Aorta (tissue), 5 donors: ENCODE results near the gene TNIK. TPM values are rescaled to one million over a fixed set of nuclear protein-coding genes. Genes with fewer than 3 reads are reported as not detected.

ENCODE experiments used
- ATAC-seq: fragments of 200-7000 bp; cut with Tn5 transposase; one replicate; pipeline ENCODE4 v1.9.1; 2022; ENCODE audit warnings: moderate library complexity; ENCODE audit not compliant: low FRiP score
- DNase-seq, 2 donors: peaks; one replicate each; pipeline ENCODE4 v3.0.0-alpha.2; 2020
- H3K27ac ChIP-seq, 2 donors: one replicate each; pipeline ENCODE4 v1.5.1; 2013; ENCODE audit warnings: low read length in 2 of 2, mild to moderate bottlenecking in 2 of 2, moderate library complexity in 2 of 2, control low read depth in 1 of 2, inconsistent platforms in 1 of 2, low read depth in 1 of 2
- H3K27me3 ChIP-seq, 2 donors: one replicate each; pipeline ENCODE4 v1.6.1; 2013; ENCODE audit warnings: control low read depth in 1 of 2, low read length in 1 of 2, mild to moderate bottlenecking in 1 of 2, moderate library complexity in 1 of 2; ENCODE audit not compliant: insufficient read depth in 2 of 2, control insufficient read depth in 1 of 2
- H3K36me3 ChIP-seq, 2 donors: one replicate each; pipeline ENCODE4 v1.6.1; 2013; ENCODE audit warnings: control low read depth in 1 of 2, low read length in 1 of 2, mild to moderate bottlenecking in 1 of 2; ENCODE audit not compliant: insufficient read depth in 2 of 2, control insufficient read depth in 1 of 2
- H3K4me1 ChIP-seq, 2 donors: one replicate each; pipeline ENCODE4 v1.6.1; 2013; ENCODE audit warnings: low read length in 2 of 2, control low read depth in 1 of 2, mild to moderate bottlenecking in 1 of 2, moderate library complexity in 1 of 2; ENCODE audit not compliant: insufficient read depth in 2 of 2, control insufficient read depth in 1 of 2
- H3K4me3 ChIP-seq, 2 donors: one replicate each; pipeline ENCODE4 v1.5.1; 2013; ENCODE audit warnings: low read length in 2 of 2, control low read depth in 1 of 2, mild to moderate bottlenecking in 1 of 2
- H3K9me3 ChIP-seq: one replicate; pipeline ENCODE4 v1.6.1; 2013; ENCODE audit warnings: mild to moderate bottlenecking, low read length; ENCODE audit not compliant: control insufficient read depth
- WGBS, 2 donors: extraction: QIAGEN DNeasy Blood & Tissue Kit; methylation state at CpG; one replicate each; pipeline ENCODE4 v1.1.7; 2013; 5-methylcytosine and 5-hydroxymethylcytosine counted together
- intact Hi-C, 2 donors: fragments of 100-400 bp; cut with DNase I; formaldehyde crosslinking; loops; one replicate each; pipeline versions ENCODE4 v1.14.2 to v1.15.0; 2022
- polyA plus RNA-seq, 2 donors: library from polyadenylated mRNA; stranded (reverse); fragments of 200-250 nt; gene quantifications; one replicate each; pipeline ENCODE4 v1.2.3, GENCODE V29; 2013
- total RNA-seq, 2 donors: library from RNA; stranded (reverse); fragmentation: NEBNext Ultra II Directional; extraction: Animal tissue kit (Norgen Biotek cat#: 25700); gene quantifications; one replicate each; pipeline ENCODE4 v1.2.1, GENCODE V29; 2021
- donor health status: healthy with polysubstance abuse.
- donor health status: Bipolar disorder and iron deficiency.
- donor health status: DM: no; HTN: no; CAD: no.
- donor health status: DM: no; HTN: no; CAD: no.
- donor health status: DM: yes; HTN: yes; CAD: no.

Gene TNIK
- total and polyA plus RNA-seq, 4 donors: 4.7 to 14.6 (median 8.8) TPM

GRCh38 chr3:171240504-171240835 is 219.7 kb downstream of the TNIK start:
- no peak overlapping the region for H3K27ac ChIP-seq
- no peak for DNase-seq
- H3K4me1 ChIP-seq: no peaks in the 10 kb centered on the region
- H3K27me3 ChIP-seq: no peaks in the 10 kb centered on the region
- ATAC-seq: no peak
- H3K36me3 ChIP-seq: no peaks in the 10 kb centered on the region
- WGBS, 2 donors: 83 to 91% methylated on average over 3 of the region's 3 CpGs
- intact Hi-C loops: no loop called here
- H3K4me3 ChIP-seq: no peak overlapping the region
- no peaks in the 10 kb centered on the region for H3K9me3 ChIP-seq

- Histone ChIP-seq H3K27me3 (no peaks in the 10 kb centered on the region), H3K9me3 (no peaks in the 10 kb centered on the region), H3K27ac (no peak overlapping the region), H3K4me1 (no peaks in the 10 kb centered on the region), H3K4me3 (no peak overlapping the region), H3K36me3 (no peaks in the 10 kb centered on the region)
- WGBS, 2 donors: 93 to 96% methylated on average over 9 of the region's 9 CpGs
- ATAC-seq (no peak), DNase-seq (no peak)
- intact Hi-C loops: no loop called here
Observed at GRCh38 chr3:171239757-171240503, 220.3 kb downstream of the TNIK start.

GRCh38 chr3:171237009-171237385 is 223.2 kb downstream of the TNIK start:
- no peak overlapping the region for H3K4me3 ChIP-seq
- no peak overlapping the region for H3K27ac ChIP-seq
- ATAC-seq (no peak), DNase-seq (no peak)
- no peaks in the 10 kb centered on the region for H3K27me3 ChIP-seq
- H3K4me1 ChIP-seq: no peaks in the 10 kb centered on the region
- H3K36me3 ChIP-seq: no peaks in the 10 kb centered on the region
- intact Hi-C loops: no loop called here
- 95% methylated on average over 2 of the region's 2 CpGs for WGBS, 2 donors
- no peaks in the 10 kb centered on the region for H3K9me3 ChIP-seq

- Histone ChIP-seq H3K4me1 (no peaks in the 10 kb centered on the region), H3K4me3 (no peak overlapping the region), H3K27ac (no peak overlapping the region), H3K27me3 (no peaks in the 10 kb centered on the region), H3K36me3 (no peaks in the 10 kb centered on the region), H3K9me3 (no peaks in the 10 kb centered on the region)
- ATAC-seq (no peak), DNase-seq (no peak)
- intact Hi-C loops: no loop called here
- 89 to 95% methylated on average over 8 of the region's 8 CpGs for WGBS, 2 donors
Observed at GRCh38 chr3:171236265-171237008, 223.8 kb downstream of the TNIK start.

DNA sequence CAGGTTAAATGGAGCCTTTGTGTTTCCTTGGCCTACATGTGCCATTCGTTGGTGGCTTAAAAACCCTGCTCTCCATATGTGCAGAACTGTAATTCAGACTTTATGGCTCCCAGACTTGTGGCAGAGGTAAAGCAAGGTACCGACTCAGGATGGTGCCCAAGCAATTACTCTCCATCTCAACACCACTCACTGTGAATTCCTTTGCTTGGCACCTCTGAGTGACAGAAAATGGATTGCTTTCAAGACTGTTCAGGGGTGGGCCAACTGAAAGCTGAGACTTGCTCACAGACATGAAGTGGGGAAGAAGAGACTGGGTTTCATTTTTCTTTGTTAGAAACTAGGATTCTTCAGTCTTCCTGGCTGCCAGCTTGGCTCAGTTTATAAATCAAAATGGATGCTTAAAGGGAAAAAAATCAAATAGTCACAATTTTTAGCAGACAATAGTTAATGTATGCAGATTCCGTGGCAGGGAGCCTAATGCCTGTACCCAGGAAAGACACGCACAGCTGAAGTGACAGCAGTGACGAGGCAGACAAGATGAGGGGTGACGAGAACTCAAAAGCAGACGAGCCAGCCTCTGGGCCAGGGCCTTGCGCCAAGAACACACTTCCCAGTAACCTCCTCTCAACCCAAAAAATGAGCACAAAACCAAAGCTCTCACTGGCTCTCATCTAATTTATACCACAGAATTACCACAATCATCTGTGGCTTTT is 225.8 kb downstream of the TNIK start:
- ATAC-seq (no peak), DNase-seq (no peak)
- Histone ChIP-seq H3K9me3 (no peaks in the 10 kb centered on the region), H3K27ac (no peak overlapping the region), H3K4me1 (no peaks in the 10 kb centered on the region), H3K36me3 (no peaks in the 10 kb centered on the region), H3K27me3 (no peaks in the 10 kb centered on the region), H3K4me3 (no peak overlapping the region)
- WGBS, 2 donors: 88 to 89% methylated on average over 8 of the region's 8 CpGs
- intact Hi-C loops: no loop called here

GRCh38 chr3:171231361-171231760 is 228.8 kb downstream of the TNIK start:
- H3K36me3 ChIP-seq: no peaks in the 10 kb centered on the region
- H3K4me1 ChIP-seq: no peaks in the 10 kb centered on the region
- no peak overlapping the region for H3K4me3 ChIP-seq
- ATAC-seq (no peak), DNase-seq (no peak)
- H3K27me3 ChIP-seq: no peaks in the 10 kb centered on the region
- WGBS, 2 donors: 91 to 95% methylated on average over 4 of the region's 4 CpGs
- no peak overlapping the region for H3K27ac ChIP-seq
- intact Hi-C loops: no loop called here
- no peaks in the 10 kb centered on the region for H3K9me3 ChIP-seq

DNA sequence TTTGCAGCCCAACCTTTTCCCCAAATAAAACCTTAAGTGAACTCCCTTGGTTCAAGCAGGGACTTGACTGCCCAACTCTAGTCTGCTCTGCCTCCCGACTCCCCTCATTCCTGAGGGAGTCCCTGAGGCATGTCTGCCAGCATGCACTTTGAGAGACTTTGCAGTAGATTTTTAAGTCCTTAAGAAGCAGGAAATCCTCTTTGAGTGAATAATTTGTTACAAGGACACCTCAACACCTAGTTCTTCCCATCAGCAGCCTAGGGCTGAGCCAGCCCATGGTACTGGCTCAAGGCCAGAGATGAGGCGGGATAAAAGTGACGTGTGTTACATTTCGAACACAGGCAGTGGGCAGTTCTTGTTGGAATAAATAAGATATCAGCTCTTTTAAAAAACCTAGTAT is 229.3 kb downstream of the TNIK start:
- ATAC-seq (no peak), DNase-seq (no peak)
- Histone ChIP-seq H3K36me3 (no peaks in the 10 kb centered on the region), H3K4me3 (no peak overlapping the region), H3K4me1 (no peaks in the 10 kb centered on the region), H3K27me3 (no peaks in the 10 kb centered on the region), H3K9me3 (no peaks in the 10 kb centered on the region), H3K27ac (no peak overlapping the region)
- 67 to 73% methylated on average over 4 of the region's 4 CpGs for WGBS, 2 donors
- intact Hi-C loops: no loop called here

- no peak for ATAC-seq
- DNase-seq: no peak
- intact Hi-C loops: no loop called here
- Histone ChIP-seq H3K27me3 (no peaks in the 10 kb centered on the region), H3K9me3 (no peaks in the 10 kb centered on the region), H3K36me3 (no peaks in the 10 kb centered on the region), H3K27ac (no peak overlapping the region), H3K4me1 (no peaks in the 10 kb centered on the region), H3K4me3 (no peak overlapping the region)
- WGBS, 2 donors: 95% methylated on average over 2 of the region's 2 CpGs
Observed at GRCh38 chr3:171229173-171229572, 231.0 kb downstream of the TNIK start.
